ENCODE measurements around the gene NPFFR2. TPM values are rescaled to one million over a fixed set of nuclear protein-coding genes. Genes with fewer than 3 reads are reported as not detected.

The NPFFR2 gene
- total and polyA plus RNA-seq, 4 donors: 0.05 TPM; not detected in 3

DNA sequence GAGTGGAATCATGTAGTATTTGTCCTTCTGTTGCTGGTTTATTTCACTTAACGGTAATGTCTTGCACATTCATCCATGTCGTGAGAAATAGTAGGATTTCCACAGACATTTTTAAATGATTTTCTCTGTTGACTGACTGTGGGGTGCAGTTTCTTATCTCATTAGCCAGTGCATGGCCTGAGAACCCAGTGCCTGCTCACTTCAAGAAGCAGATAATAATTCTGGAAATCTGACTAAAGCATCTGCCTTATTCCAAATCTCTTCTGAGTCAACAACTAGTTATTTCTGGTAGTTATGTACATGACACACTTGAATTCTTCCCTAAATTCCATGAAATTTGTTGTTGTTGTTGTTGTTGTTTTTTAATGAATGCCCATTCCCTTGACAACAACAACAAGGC lies 77.6 kb downstream of the NPFFR2 start:
- H3K27me3 ChIP-seq (ENCODE audit: control insufficient read depth in 4 of 4, insufficient read depth in 4 of 4, low read length in 3 of 4): no peaks in the 10 kb centered on the region
- no peak overlapping the region for H3K4me3 ChIP-seq (ENCODE audit: low read depth in 1 of 3, low read length in 3 of 3)
- H3K27ac ChIP-seq (ENCODE audit: low read depth in 1 of 2, low read length in 2 of 2): no peak overlapping the region
- TF ChIP-seq GABPA (IDR thresholded peaks at IDR 0.05 in 1 of 2, conservative IDR thresholded peaks at IDR 0.05 in 1 of 2) (no peak), HNF4A (conservative IDR thresholded peaks at IDR 0.05) (no peak), NR2F2 (IDR thresholded peaks at IDR 0.05) (no peak), EGR1 (IDR thresholded peaks at IDR 0.05; ENCODE audit: low read depth in 2 of 2) (no peak), HNF4G (IDR thresholded peaks at IDR 0.05) (no peak), RAD21 (IDR thresholded peaks at IDR 0.05) (no peak), TAF1 (conservative IDR thresholded peaks at IDR 0.05) (no peak), JUND (IDR thresholded peaks at IDR 0.05) (no peak), YY1 (IDR thresholded peaks at IDR 0.05) (no peak), FOXA1 (IDR thresholded peaks at IDR 0.05) (no peak), FOXA2 (IDR thresholded peaks at IDR 0.05) (no peak)
- TF ChIP-seq, protein P1, sequence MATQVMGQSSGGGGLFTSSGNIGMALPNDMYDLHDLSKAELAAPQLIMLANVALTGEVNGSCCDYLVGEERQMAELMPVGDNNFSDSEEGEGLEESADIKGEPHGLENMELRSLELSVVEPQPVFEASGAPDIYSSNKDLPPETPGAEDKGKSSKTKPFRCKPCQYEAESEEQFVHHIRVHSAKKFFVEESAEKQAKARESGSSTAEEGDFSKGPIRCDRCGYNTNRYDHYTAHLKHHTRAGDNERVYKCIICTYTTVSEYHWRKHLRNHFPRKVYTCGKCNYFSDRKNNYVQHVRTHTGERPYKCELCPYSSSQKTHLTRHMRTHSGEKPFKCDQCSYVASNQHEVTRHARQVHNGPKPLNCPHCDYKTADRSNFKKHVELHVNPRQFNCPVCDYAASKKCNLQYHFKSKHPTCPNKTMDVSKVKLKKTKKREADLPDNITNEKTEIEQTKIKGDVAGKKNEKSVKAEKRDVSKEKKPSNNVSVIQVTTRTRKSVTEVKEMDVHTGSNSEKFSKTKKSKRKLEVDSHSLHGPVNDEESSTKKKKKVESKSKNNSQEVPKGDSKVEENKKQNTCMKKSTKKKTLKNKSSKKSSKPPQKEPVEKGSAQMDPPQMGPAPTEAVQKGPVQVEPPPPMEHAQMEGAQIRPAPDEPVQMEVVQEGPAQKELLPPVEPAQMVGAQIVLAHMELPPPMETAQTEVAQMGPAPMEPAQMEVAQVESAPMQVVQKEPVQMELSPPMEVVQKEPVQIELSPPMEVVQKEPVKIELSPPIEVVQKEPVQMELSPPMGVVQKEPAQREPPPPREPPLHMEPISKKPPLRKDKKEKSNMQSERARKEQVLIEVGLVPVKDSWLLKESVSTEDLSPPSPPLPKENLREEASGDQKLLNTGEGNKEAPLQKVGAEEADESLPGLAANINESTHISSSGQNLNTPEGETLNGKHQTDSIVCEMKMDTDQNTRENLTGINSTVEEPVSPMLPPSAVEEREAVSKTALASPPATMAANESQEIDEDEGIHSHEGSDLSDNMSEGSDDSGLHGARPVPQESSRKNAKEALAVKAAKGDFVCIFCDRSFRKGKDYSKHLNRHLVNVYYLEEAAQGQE (IDR thresholded peaks at IDR 0.05): no peak
- TF ChIP-seq, protein P2, sequence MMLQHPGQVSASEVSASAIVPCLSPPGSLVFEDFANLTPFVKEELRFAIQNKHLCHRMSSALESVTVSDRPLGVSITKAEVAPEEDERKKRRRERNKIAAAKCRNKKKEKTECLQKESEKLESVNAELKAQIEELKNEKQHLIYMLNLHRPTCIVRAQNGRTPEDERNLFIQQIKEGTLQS (IDR thresholded peaks at IDR 0.05): no peak
- TF ChIP-seq, protein P3, sequence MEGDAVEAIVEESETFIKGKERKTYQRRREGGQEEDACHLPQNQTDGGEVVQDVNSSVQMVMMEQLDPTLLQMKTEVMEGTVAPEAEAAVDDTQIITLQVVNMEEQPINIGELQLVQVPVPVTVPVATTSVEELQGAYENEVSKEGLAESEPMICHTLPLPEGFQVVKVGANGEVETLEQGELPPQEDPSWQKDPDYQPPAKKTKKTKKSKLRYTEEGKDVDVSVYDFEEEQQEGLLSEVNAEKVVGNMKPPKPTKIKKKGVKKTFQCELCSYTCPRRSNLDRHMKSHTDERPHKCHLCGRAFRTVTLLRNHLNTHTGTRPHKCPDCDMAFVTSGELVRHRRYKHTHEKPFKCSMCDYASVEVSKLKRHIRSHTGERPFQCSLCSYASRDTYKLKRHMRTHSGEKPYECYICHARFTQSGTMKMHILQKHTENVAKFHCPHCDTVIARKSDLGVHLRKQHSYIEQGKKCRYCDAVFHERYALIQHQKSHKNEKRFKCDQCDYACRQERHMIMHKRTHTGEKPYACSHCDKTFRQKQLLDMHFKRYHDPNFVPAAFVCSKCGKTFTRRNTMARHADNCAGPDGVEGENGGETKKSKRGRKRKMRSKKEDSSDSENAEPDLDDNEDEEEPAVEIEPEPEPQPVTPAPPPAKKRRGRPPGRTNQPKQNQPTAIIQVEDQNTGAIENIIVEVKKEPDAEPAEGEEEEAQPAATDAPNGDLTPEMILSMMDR (IDR thresholded peaks at IDR 0.05; ENCODE audit: low read depth, low read length, missing input control): no peak
- TF ChIP-seq, protein P4, sequence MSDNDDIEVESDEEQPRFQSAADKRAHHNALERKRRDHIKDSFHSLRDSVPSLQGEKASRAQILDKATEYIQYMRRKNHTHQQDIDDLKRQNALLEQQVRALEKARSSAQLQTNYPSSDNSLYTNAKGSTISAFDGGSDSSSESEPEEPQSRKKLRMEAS (IDR thresholded peaks at IDR 0.05): no peak
- TF ChIP-seq, protein P5, sequence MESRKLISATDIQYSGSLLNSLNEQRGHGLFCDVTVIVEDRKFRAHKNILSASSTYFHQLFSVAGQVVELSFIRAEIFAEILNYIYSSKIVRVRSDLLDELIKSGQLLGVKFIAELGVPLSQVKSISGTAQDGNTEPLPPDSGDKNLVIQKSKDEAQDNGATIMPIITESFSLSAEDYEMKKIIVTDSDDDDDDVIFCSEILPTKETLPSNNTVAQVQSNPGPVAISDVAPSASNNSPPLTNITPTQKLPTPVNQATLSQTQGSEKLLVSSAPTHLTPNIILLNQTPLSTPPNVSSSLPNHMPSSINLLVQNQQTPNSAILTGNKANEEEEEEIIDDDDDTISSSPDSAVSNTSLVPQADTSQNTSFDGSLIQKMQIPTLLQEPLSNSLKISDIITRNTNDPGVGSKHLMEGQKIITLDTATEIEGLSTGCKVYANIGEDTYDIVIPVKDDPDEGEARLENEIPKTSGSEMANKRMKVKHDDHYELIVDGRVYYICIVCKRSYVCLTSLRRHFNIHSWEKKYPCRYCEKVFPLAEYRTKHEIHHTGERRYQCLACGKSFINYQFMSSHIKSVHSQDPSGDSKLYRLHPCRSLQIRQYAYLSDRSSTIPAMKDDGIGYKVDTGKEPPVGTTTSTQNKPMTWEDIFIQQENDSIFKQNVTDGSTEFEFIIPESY (IDR thresholded peaks at IDR 0.05): no peak
- H3K36me3 ChIP-seq (ENCODE audit: control insufficient read depth in 4 of 4, insufficient read depth in 3 of 4, low read depth in 1 of 4, low read length in 3 of 4): no peaks in the 10 kb centered on the region
- no peak overlapping the region for H3K9ac ChIP-seq (ENCODE audit: low read depth in 1 of 2, low read length in 2 of 2)
- H3K4me1 ChIP-seq (ENCODE audit: control insufficient read depth in 4 of 4, insufficient read depth in 4 of 4, low read length in 3 of 4): no peaks in the 10 kb centered on the region
- DNase-seq (ENCODE audit: low spot score): no peak
- WGBS: 89% methylated on average over 2 of the region's 2 CpGs
- H3K9me3 ChIP-seq (ENCODE audit: control insufficient read depth in 4 of 4, low read length in 3 of 4): no peaks in the 10 kb centered on the region

DNA sequence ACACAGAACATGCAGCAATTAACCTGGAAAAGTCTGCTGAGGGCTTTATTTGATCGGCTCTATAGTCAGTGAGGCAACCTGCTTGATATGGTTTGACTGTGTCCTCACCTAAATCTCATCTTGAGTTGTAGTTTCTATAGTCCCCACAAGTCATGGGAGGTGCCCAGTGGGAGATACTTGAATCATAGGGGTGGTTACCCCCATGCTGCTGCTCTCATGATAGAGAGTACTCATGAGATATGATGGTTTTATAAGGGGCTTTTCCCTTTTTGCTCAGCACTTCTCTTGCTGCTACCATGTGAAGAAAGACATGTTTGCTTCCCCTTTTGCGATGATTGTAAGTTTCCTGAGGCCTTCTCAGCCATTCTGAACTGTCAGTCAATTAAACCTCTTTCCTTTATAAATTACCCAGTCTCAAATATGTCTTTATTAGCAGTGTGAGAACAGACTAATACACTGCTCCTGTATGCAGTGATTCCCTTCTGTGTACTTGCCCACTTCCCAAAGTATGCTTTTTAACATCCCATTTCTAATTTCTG lies 78.2 kb downstream of the NPFFR2 start:
- WGBS: 88% methylated on average over 2 of the region's 2 CpGs
- no peaks in the 10 kb centered on the region for H3K27me3 ChIP-seq (ENCODE audit: control insufficient read depth in 4 of 4, insufficient read depth in 4 of 4, low read length in 3 of 4)
- H3K9ac ChIP-seq (ENCODE audit: low read depth in 1 of 2, low read length in 2 of 2): no peak overlapping the region
- DNase-seq (ENCODE audit: low spot score): no peak
- no peaks in the 10 kb centered on the region for H3K36me3 ChIP-seq (ENCODE audit: control insufficient read depth in 4 of 4, insufficient read depth in 3 of 4, low read depth in 1 of 4, low read length in 3 of 4)
- H3K4me1 ChIP-seq (ENCODE audit: control insufficient read depth in 4 of 4, insufficient read depth in 4 of 4, low read length in 3 of 4): no peaks in the 10 kb centered on the region
- H3K4me3 ChIP-seq (ENCODE audit: low read depth in 1 of 3, low read length in 3 of 3): no peak overlapping the region
- H3K27ac ChIP-seq (ENCODE audit: low read depth in 1 of 2, low read length in 2 of 2): no peak overlapping the region
- no peaks in the 10 kb centered on the region for H3K9me3 ChIP-seq (ENCODE audit: control insufficient read depth in 4 of 4, low read length in 3 of 4)
- TF ChIP-seq YY1 (IDR thresholded peaks at IDR 0.05) (no peak), HNF4A (conservative IDR thresholded peaks at IDR 0.05) (no peak), RAD21 (IDR thresholded peaks at IDR 0.05) (no peak), FOXA1 (IDR thresholded peaks at IDR 0.05) (no peak), SP1 (IDR thresholded peaks at IDR 0.05) (no peak), FOXA2 (IDR thresholded peaks at IDR 0.05) (no peak), NR2F2 (IDR thresholded peaks at IDR 0.05) (no peak)
- TF ChIP-seq, protein P1 (IDR thresholded peaks at IDR 0.05): no peak
- TF ChIP-seq, protein P5 (IDR thresholded peaks at IDR 0.05): no peak

All from liver (tissue), 9 donors.